HepG2 (cell line): Measurements from ENCODE around the gene RETREG2. TPM values are rescaled to one million over a fixed set of nuclear protein-coding genes. Genes with fewer than 3 reads are reported as not detected.

ENCODE experiments used
- AGO2 ChIP-seq: fragments of 200-400 bp; formaldehyde crosslinking; optimal IDR thresholded peaks from 2 replicates; pipeline ENCODE3; 2017; ENCODE audit warnings: mild to moderate bottlenecking, low read depth, low read length, moderate library complexity
- CBX5 ChIP-seq: sonication (generic); formaldehyde crosslinking; IDR thresholded peaks from 2 replicates; pipeline ENCODE4 v1.4.0; 2020; ENCODE audit warnings: missing genetic modification reagents, borderline replicate concordance
- ERF ChIP-seq: IDR thresholded peaks from 2 replicates; pipeline ENCODE4 v1.6.1; 2018; ENCODE audit warnings: missing biosample characterization, missing genetic modification reagents
- FLYWCH1 ChIP-seq: sonication (generic); formaldehyde crosslinking; IDR thresholded peaks from 2 replicates; pipeline ENCODE4 v1.8.1; 2023; ENCODE audit warnings: mild to moderate bottlenecking, missing genetic modification reagents
- PRDM15 ChIP-seq: sonication (generic); formaldehyde crosslinking; IDR thresholded peaks from 2 replicates; pipeline ENCODE4 v1.4.0; 2020; ENCODE audit warnings: missing genetic modification reagents
- RAD51 ChIP-seq: fragments of 450-650 bp; IDR thresholded peaks from 2 replicates; pipeline ENCODE4 v1.6.1; 2016; ENCODE audit warnings: borderline replicate concordance
- RFX3 ChIP-seq: IDR thresholded peaks from 2 replicates; pipeline ENCODE4 v1.6.1; 2016; ENCODE audit warnings: missing biosample characterization, missing genetic modification reagents
- SP140L ChIP-seq: sonication (generic); formaldehyde crosslinking; IDR thresholded peaks from 2 replicates; pipeline ENCODE4 v1.4.0; 2020; ENCODE audit warnings: missing genetic modification reagents, borderline replicate concordance
- TERF1 ChIP-seq: sonication (generic); formaldehyde crosslinking; IDR thresholded peaks from 2 replicates; pipeline ENCODE4 v1.8.0; 2022; ENCODE audit warnings: mild to moderate bottlenecking, missing genetic modification reagents, moderate library complexity
- ZBTB26 ChIP-seq: IDR thresholded peaks from 2 replicates; pipeline ENCODE4 v1.6.1; 2016; ENCODE audit warnings: missing compliant biosample characterization, missing genetic modification reagents, borderline replicate concordance
- ZNF136 ChIP-seq: sonication (generic); formaldehyde crosslinking; IDR thresholded peaks from 2 replicates; pipeline ENCODE4 v1.8.1; 2022; ENCODE audit warnings: low read depth, mild to moderate bottlenecking, moderate library complexity, missing genetic modification reagents
- ZNF343 ChIP-seq: sonication (generic); formaldehyde crosslinking; IDR thresholded peaks from 2 replicates; pipeline ENCODE4 v1.4.0; 2020; ENCODE audit warnings: mild to moderate bottlenecking, missing genetic modification reagents
- ZNF549 ChIP-seq: sonication (generic); formaldehyde crosslinking; IDR thresholded peaks from 2 replicates; pipeline ENCODE4 v1.5.0; 2020; ENCODE audit warnings: missing genetic modification reagents
- ZNF552 ChIP-seq: sonication (generic); formaldehyde crosslinking; IDR thresholded peaks from 2 replicates; pipeline ENCODE4 v1.9.0; 2022; ENCODE audit warnings: missing genetic modification reagents, mild to moderate bottlenecking, borderline replicate concordance
- ZNF572 ChIP-seq: sonication (generic); formaldehyde crosslinking; IDR thresholded peaks from 2 replicates; pipeline ENCODE4 v1.5.1; 2020; ENCODE audit warnings: mild to moderate bottlenecking, missing genetic modification reagents
- ZNF607 ChIP-seq: sonication (generic); formaldehyde crosslinking; IDR thresholded peaks from 2 replicates; pipeline ENCODE4 v1.5.1; 2020; ENCODE audit warnings: missing genetic modification reagents, mild to moderate bottlenecking, borderline replicate concordance
- ZNF616 ChIP-seq: sonication (generic); formaldehyde crosslinking; IDR thresholded peaks from 2 replicates; pipeline ENCODE4 v1.5.0; 2020; ENCODE audit warnings: low read depth, mild to moderate bottlenecking, missing genetic modification reagents
- ZNF629 ChIP-seq: sonication (generic); formaldehyde crosslinking; conservative IDR thresholded peaks from 2 replicates; pipeline ENCODE4 v1.5.0; 2020; ENCODE audit warnings: missing genetic modification reagents
- polyA plus RNA-seq, 8 experiments: library from polyadenylated mRNA; depleted of rRNA in 3 of 8; stranded (reverse) in 7 of 8; unstranded in 1 of 8; fragments of >200 nt; fragmentation: Illumina TruSeq in 4 of 8; extraction: Trizol in 4 of 8; gene quantifications; 2 replicates each; pipeline versions ENCODE4 v1.2.1 to v1.2.3, GENCODE V29; 2011 to 2016; ENCODE audit warnings: low read depth in 4 of 8, missing spikeins in 1 of 8, mixed read lengths in 1 of 8; ENCODE audit not compliant: insufficient read depth in 1 of 8
- total RNA-seq, 5 experiments: library from RNA; depleted of rRNA; stranded (reverse); fragments of >200 nt; fragmentation: Illumina TruSeq; extraction: Trizol; gene quantifications; 2 replicates each; pipeline ENCODE4 v1.2.3, GENCODE V29; 2016; ENCODE audit warnings: low read depth in 1 of 5
- TF ChIP-seq, protein P1 (sequence below): sonication (generic); formaldehyde crosslinking; IDR thresholded peaks from 2 replicates; pipeline ENCODE4 v1.9.0; 2021; ENCODE audit warnings: missing genetic modification reagents, borderline replicate concordance
- TF ChIP-seq, protein P2 (sequence below): sonication (generic); formaldehyde crosslinking; IDR thresholded peaks from 2 replicates; pipeline ENCODE4 v1.8.0; 2022; ENCODE audit warnings: mild to moderate bottlenecking, missing genetic modification reagents, moderate library complexity

Gene RETREG2
- total and polyA plus RNA-seq, 2 of the 13 experiments (the other 11 are each of a cell fraction or from before 2014, with no cell fraction given), result 86.0 to 134 TPM

DNA sequence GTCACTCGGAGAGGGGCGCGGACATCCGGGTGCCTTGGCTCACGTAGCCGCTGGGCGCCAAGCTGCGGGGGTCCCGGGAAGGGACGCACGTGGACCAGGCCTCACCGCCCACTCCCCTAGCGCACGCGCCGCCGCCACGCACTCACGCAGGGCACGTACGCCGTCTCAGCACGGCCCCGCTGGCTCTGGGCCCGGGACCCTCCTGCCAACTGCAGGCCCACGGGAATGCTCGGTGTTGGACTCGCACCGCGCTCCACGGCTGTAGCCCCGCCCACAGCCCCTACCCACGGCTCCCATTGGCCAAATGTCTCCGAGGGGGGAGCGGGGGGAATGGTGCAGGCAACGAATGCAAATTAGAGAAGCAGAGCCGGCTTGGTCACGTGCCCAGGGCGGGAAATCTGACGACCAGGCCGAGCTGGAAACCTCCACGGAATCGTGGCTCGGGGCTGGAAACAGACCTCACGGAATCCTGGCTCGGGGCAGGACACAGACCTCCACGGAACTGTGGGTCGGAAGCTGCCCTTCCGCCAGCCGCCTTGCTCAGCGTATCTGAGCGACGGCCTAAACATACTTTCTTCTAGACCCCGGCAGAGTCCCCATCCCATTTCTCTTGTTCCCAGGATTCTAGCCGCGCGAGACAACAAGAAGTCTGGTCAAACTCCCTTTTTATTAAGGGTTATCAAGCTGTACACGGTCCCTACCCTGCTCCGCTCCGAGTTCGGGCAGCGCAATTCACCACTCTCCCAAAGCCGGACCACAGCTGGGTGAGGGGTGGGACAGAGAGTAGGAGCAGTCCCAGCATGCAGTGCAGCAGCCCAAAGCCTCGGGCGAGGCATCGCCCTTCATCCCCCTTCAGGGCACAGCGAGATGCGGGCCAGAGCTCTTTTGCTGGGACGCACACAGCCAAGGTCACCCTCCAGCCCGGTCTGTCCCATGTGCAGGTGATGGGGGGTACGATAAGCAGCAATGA lies 40.9 kb downstream of the RETREG2 start, which contains the start of gene ABCB6 (continued):
- no peak for TF ChIP-seq ZNF549
- TF ChIP-seq CBX5, result peak; percentile 93; the same call in 1 of the 2 replicates
- TF ChIP-seq ZNF607 (CRISPR knock-in tag), result no peak; the same call in 1 of the 2 replicates
- peak; percentile 91; the same call in 1 of the 2 replicates for TF ChIP-seq FLYWCH1 (CRISPR knock-in tag)
- TF ChIP-seq TERF1, result no peak
- TF ChIP-seq ZNF616 (CRISPR knock-in tag), result peak; percentile 95
- peak; percentile 95 for TF ChIP-seq RAD51
- TF ChIP-seq ERF (CRISPR knock-in tag), result peak; percentile 87
- TF ChIP-seq ZNF343 (CRISPR knock-in tag), result no peak
- TF ChIP-seq RFX3, result no peak
- TF ChIP-seq AGO2, result peak; percentile 99
- TF ChIP-seq PRDM15 (CRISPR knock-in tag), result no peak
- TF ChIP-seq ZNF552, result peak; percentile 51; the same call in 1 of the 2 replicates
- TF ChIP-seq, protein P1, sequence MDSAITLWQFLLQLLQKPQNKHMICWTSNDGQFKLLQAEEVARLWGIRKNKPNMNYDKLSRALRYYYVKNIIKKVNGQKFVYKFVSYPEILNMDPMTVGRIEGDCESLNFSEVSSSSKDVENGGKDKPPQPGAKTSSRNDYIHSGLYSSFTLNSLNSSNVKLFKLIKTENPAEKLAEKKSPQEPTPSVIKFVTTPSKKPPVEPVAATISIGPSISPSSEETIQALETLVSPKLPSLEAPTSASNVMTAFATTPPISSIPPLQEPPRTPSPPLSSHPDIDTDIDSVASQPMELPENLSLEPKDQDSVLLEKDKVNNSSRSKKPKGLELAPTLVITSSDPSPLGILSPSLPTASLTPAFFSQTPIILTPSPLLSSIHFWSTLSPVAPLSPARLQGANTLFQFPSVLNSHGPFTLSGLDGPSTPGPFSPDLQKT (CRISPR knock-in tag), result 0 out of 2 replicates have a peak, but pooled peaks have one; percentile 5
- TF ChIP-seq, protein P2, sequence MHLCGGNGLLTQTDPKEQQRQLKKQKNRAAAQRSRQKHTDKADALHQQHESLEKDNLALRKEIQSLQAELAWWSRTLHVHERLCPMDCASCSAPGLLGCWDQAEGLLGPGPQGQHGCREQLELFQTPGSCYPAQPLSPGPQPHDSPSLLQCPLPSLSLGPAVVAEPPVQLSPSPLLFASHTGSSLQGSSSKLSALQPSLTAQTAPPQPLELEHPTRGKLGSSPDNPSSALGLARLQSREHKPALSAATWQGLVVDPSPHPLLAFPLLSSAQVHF (CRISPR knock-in tag), result peak; percentile 76; the same call in 1 of the 2 replicates
- TF ChIP-seq ZNF629, result peak; percentile 32; the same call in 1 of the 2 replicates
- TF ChIP-seq ZNF136 (CRISPR knock-in tag), result peak; percentile 95
- peak; percentile 77; the same call in 1 of the 2 replicates for TF ChIP-seq SP140L (CRISPR knock-in tag)
- peak; percentile 83 for TF ChIP-seq ZBTB26 (CRISPR knock-in tag)
- no peak for TF ChIP-seq ZNF572 (CRISPR knock-in tag)
